ENCODE measurements around the gene RBM48.
"Not testable (repeated sequence)": the region's sequence is repeated elsewhere in the genome, so short reads cannot be mapped to it uniquely, and the experiment has no call there.

DNA sequence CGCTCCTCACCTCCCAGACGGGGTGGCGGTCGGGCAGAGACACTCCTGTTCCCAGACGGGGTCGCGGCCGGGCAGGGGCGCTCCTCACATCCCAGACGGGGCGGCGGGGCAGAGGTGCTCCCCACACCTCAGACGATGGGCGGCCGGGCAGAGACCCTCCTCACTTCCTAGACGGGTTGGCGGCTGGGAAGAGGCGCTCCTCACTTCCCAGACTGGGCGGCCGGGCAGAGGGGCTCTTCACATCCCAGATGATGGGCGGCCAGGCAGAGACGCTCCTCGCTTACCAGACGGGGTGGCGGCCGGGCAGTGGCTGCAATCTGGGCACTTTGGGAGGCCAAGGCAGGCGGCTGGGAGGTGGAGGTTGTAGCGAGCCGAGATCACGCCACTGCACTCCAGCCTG is 16.5 kb downstream of the RBM48 start:
- not testable (repeated sequence) for TF ChIP-seq POLR2A, EP300 (IDR thresholded peaks at IDR 0.05)
- TF ChIP-seq, protein P1, sequence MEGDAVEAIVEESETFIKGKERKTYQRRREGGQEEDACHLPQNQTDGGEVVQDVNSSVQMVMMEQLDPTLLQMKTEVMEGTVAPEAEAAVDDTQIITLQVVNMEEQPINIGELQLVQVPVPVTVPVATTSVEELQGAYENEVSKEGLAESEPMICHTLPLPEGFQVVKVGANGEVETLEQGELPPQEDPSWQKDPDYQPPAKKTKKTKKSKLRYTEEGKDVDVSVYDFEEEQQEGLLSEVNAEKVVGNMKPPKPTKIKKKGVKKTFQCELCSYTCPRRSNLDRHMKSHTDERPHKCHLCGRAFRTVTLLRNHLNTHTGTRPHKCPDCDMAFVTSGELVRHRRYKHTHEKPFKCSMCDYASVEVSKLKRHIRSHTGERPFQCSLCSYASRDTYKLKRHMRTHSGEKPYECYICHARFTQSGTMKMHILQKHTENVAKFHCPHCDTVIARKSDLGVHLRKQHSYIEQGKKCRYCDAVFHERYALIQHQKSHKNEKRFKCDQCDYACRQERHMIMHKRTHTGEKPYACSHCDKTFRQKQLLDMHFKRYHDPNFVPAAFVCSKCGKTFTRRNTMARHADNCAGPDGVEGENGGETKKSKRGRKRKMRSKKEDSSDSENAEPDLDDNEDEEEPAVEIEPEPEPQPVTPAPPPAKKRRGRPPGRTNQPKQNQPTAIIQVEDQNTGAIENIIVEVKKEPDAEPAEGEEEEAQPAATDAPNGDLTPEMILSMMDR (IDR thresholded peaks at IDR 0.05): not testable (repeated sequence)
